ENCODE measurements around the gene PTPN5. TPM values are rescaled to one million over a fixed set of nuclear protein-coding genes. Genes with fewer than 3 reads are reported as not detected.

Gene PTPN5
- total RNA-seq, 1 experiment from 2014 or later = 1.4 TPM

DNA sequence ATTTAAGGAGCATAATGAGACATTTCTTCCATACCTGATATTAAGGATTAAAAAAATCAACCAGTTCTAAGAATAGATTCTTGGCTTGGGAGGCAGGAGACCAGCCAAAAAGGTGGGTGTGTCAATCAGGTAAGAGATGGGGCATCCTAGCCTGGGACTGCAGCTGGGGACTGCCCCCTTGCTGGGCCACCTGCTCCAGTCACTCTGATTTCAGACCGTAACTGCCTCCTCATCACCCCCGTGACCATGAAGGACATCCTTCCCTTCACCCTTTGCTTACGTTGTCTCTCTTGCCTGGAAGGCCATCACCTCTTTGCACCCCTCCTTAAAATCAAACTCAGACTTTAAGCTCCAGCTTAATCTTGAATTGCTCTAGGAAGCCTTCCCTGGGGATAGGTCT lies 17.9 kb downstream of the PTPN5 start:
- H2AFZ ChIP-seq (ENCODE audit: low read length) = no peak overlapping the region
- no peaks in the 10 kb centered on the region for H3K9me3 ChIP-seq (ENCODE audit: control insufficient read depth, low read depth, low read length)
- no peak for DNase-seq
- no peak overlapping the region for H3K18ac ChIP-seq (ENCODE audit: insufficient read length, low read depth, low read length)
- no CpG with 5 or more reads among the region's 3 CpGs for WGBS (ENCODE audit: extremely low coverage, insufficient read length, low lambda C conversion rate)
- TF ChIP-seq, protein P1, sequence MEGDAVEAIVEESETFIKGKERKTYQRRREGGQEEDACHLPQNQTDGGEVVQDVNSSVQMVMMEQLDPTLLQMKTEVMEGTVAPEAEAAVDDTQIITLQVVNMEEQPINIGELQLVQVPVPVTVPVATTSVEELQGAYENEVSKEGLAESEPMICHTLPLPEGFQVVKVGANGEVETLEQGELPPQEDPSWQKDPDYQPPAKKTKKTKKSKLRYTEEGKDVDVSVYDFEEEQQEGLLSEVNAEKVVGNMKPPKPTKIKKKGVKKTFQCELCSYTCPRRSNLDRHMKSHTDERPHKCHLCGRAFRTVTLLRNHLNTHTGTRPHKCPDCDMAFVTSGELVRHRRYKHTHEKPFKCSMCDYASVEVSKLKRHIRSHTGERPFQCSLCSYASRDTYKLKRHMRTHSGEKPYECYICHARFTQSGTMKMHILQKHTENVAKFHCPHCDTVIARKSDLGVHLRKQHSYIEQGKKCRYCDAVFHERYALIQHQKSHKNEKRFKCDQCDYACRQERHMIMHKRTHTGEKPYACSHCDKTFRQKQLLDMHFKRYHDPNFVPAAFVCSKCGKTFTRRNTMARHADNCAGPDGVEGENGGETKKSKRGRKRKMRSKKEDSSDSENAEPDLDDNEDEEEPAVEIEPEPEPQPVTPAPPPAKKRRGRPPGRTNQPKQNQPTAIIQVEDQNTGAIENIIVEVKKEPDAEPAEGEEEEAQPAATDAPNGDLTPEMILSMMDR (conservative IDR thresholded peaks at IDR 0.05) = no peak
- H2BK15ac ChIP-seq (ENCODE audit: low read depth, low read length) = no peak overlapping the region
- H3K27me3 ChIP-seq (ENCODE audit: insufficient read depth, low read length) = no peaks in the 10 kb centered on the region
- no peak overlapping the region for H3K23ac ChIP-seq (ENCODE audit: insufficient read length, low read depth, low read length)
- H3K4ac ChIP-seq (ENCODE audit: low read depth, low read length) = no peak overlapping the region
- no peak overlapping the region for H2AK5ac ChIP-seq (ENCODE audit: insufficient read length, low read length)
- H3K4me1 Mint-ChIP-seq = peaks cover 31 to 37% of the 10 kb centered on the region in 2 experiments
- no peak overlapping the region for H3K4me2 ChIP-seq (ENCODE audit: insufficient read depth, insufficient read length, low read length)
- no peak overlapping the region for H2BK120ac ChIP-seq (ENCODE audit: low read depth, low read length, poor library complexity, severe bottlenecking)
- H3K27me3 Mint-ChIP-seq (ENCODE audit: low read depth) = peaks cover 14% of the 10 kb centered on the region
- H3K4me1 ChIP-seq (ENCODE audit: insufficient read depth, low read length) = 0 out of 2 replicates have a peak, but pooled peaks cover 2% of the 10 kb centered on the region
- no peak overlapping the region for H3T11ph ChIP-seq (ENCODE audit: low read length)
- H3K79me1 ChIP-seq (ENCODE audit: insufficient read depth, low read depth, low read length, poor library complexity, severe bottlenecking) = no peaks in the 10 kb centered on the region
- H3K4me3 Mint-ChIP-seq = no peak overlapping the region
- H2BK5ac ChIP-seq (ENCODE audit: insufficient read length, low read length) = no peak overlapping the region
- H3K27ac Mint-ChIP-seq = no peak overlapping the region
- H3K23me2 ChIP-seq (ENCODE audit: insufficient read length, low read depth, low read length, poor library complexity, severe bottlenecking) = no peaks in the 10 kb centered on the region
- H3K56ac ChIP-seq (ENCODE audit: insufficient read length, low read depth, low read length) = no peak overlapping the region
- no peak overlapping the region for H4K5ac ChIP-seq (ENCODE audit: insufficient read length, low read depth, low read length)
- H3K14ac ChIP-seq (ENCODE audit: insufficient read depth, low read length) = no peak overlapping the region
- no peak overlapping the region for H4K91ac ChIP-seq (ENCODE audit: insufficient read length, low read depth, low read length)
- H3K9ac ChIP-seq (ENCODE audit: extremely low read depth, insufficient read length, low read length) = no peak overlapping the region
- no peaks in the 10 kb centered on the region for H3K79me2 ChIP-seq (ENCODE audit: insufficient read depth, low read length)
- no peak overlapping the region for H2BK12ac ChIP-seq (ENCODE audit: insufficient read length, low read depth, low read length)
- no peak overlapping the region for H3K27ac ChIP-seq (ENCODE audit: insufficient read length, low read depth, low read length)
- H3K36me3 Mint-ChIP-seq (ENCODE audit: insufficient read depth in 1 of 3, low read depth in 3 of 3) = no peaks in the 10 kb centered on the region
- H4K8ac ChIP-seq (replicated peaks; ENCODE audit: insufficient read length, low read depth, low read length) = no peak overlapping the region
- peaks cover 2% of the 10 kb centered on the region for H4K20me1 ChIP-seq (ENCODE audit: control insufficient read depth, insufficient read depth, insufficient read length)
- H2BK20ac ChIP-seq (ENCODE audit: low read depth, low read length, poor library complexity, severe bottlenecking) = no peak overlapping the region
- no peaks in the 10 kb centered on the region; a peak in 1 of 5 replicates for H3K9me3 Mint-ChIP-seq

All from H9 (cell line).